Ramos (cell line): ENCODE measurements around the gene SEC14L2.
"Not testable (repeated sequence)": the region's sequence is repeated elsewhere in the genome, so short reads cannot be mapped to it uniquely, and the experiment has no call there.

Source experiments
- in situ Hi-C: fragments of 300-500 bp; cut with MboI; formaldehyde crosslinking; loops from one replicate; pipeline ENCODE4 v1.14.3; 2022; ENCODE audit warnings: low sequenced_read_pairs; ENCODE audit not compliant: unreplicated experiment

SEC14L2 gene

DNA sequence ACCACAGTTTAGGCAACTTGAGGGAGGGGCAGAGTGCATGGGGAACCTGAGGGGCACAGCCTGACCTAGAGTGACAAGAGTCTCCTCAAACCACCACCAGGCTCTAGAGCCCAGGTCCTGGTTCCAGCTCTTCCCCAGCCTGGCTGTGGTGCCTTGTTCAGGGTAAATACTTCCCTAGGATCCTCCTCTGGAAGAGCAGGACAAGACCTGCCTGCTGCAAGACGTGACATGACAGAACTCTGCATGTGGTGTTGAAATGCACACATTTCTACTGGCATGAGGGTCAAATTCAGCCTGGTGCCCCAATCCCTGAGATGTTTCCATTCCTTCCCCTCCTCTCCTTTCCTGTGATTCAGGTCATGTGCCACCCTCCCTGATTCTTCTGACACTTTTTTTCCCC, 3.3 kb downstream of the SEC14L2 start:
- in situ Hi-C loops = no loop called here

DNA sequence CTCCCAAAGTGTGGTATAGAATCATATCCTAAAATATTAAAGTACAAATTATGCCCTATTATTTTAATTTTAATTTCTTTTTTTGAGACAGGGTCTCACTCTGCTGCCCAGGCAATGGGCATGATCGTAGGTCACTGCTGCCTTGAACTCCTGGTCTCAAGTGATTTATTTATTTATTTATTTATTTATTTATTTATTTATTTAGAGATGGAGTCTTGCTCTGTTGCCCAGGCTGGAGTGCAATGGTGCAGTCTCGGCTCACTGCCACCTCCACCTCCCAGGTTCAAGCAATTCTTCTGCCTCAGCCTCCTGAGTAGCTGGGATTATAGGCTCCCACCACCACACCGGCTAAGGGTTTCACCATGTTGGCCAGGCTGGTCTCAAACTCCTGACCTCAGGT, 4.2 kb downstream of the SEC14L2 start:
- in situ Hi-C loops = not testable (repeated sequence)

DNA sequence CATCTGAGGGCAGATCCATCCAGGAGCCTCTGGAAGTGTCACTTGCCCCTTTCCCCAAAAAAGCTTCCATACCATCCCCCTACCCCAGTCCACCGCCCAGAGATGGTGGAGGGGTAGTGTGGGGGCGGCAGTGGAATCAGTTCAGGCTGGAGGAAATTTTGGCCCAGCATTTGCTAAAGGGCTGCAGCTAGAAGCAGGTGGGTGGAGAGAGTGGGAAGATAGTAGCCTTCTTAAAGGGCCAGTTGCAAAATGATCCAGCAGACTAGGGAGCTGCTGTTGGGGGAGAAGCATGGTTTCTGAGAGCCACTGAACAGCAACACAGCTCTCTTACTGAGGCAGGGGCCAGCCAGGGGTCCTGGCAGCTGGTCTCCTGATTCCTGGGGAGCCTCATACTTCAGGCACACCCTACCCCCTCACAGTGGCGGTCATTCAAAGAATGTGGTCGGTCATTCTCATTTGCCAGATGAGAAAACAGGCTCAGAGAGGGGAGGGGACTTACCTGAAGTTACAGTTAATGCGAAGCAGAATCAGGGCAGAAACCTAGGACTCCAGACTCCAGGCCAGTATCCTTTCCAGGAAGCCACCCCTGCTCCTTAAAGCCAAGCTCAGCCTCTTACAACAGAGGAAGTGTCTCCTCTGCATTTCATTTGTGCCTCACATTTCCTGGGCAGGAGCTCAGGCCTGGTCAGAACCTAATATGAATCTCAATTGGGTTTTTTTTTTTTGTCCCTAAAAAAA, 5.4 kb downstream of the SEC14L2 start:
- in situ Hi-C loops = no loop called here

DNA sequence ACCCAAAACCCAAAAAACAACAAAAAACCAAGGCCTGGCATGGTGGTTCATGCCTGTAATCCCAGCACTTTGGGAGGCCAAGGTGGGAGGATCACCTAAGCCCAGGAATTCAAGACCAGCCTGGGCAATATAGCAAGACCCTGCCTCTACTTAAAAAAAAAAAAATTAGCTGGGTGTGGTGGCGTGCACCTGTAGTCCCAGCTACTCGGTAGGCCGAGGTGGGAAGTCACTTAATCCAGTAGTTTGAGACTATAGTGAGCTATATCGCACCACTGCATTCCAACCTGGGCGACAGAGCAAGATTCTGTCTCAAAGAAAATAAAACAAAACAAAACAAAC, 5.9 kb downstream of the SEC14L2 start:
- in situ Hi-C loops = not testable (repeated sequence)

DNA sequence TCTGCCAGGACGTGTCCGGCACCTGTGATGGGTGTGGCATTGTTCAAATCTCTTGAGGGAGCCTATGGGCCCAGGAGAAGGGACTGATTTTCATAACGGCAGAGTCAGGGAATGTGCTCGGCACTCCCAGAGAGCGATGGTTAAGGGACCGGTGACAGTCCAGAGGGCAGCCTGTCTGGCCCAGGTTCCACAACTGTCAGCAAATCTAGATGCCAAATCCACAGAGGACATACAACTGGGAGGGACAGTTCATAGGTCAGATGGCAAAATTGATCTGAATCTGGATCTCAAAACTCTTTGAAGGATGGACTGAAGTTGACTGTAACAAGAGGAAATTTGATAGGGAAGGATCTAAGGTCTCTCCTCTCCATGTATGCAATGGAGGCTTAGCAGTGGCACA, 7.5 kb downstream of the SEC14L2 start:
- in situ Hi-C loops = no loop called here

DNA sequence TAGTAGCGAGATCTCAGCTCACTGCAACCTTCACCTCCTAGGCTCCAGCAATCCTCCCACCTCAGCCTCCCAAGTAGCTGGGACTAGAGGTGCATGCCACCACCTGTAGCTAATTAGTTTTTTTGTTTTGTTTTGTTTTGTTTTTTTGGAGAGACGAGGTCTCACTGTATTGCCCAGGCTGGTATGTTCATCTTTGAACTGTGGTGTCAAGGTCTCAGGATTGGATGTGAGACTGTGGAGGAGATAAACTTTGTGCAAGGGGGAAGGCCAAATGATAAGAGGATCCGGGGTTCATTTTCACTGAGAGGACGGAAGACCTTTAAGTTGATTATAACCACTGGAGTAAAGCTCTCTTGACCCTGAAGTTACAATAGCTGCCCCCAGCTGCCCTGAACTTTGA, 8.9 kb downstream of the SEC14L2 start:
- in situ Hi-C loops = no loop called here

DNA sequence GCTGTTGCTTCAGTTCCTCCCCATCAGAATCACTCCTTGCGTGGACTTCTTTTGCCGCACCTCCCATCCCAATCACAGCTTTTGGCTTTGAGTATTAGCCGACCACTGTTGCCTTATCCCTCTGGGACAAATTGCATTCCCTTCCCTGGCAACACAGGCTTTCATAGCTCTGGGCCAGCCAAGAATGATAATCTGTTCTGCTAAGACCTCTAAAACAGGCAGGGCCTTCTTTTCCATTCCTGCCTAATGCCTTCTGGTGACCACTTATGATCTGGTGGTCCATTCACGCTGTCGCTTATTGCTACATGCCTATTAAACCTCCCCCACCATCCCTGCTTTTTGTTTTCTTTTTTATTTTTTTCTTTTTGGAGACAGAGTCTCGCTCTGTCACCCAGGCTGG, 9.6 kb downstream of the SEC14L2 start:
- in situ Hi-C loops = no loop called here

DNA sequence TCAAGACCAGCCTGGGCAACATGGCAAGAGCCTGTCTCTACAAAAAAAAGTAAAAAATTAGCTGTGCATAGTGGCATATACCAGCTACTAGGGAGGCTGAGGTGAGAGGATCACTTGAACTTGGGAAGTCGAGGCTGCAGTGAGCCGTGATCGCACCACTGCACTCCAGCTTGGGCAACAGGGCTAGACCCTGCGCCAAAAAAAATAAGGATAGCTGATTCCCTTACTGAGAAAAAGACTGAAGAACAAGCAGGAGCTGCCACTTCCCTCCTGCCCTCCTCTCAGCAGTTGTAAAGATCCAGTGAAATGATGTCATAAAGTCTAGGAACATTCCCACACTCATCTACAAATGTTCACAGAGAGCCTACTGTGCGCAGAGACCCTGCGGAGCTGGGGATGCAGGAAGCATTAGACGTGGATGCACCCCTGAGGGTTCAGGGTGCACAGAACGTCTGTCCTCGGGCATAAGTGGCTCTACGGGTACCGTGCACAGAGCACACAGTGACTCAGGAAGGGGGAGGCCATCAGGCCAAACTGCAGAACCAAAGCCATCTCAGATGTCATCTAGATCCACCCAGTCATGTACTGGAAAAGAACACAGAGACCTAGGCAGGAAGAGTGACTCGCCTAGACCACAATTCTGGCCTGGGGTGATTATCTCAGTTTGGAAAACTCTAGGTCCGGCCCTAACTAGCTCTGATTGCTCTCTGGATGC, 11.7 kb downstream of the SEC14L2 start:
- in situ Hi-C loops = no loop called here

DNA sequence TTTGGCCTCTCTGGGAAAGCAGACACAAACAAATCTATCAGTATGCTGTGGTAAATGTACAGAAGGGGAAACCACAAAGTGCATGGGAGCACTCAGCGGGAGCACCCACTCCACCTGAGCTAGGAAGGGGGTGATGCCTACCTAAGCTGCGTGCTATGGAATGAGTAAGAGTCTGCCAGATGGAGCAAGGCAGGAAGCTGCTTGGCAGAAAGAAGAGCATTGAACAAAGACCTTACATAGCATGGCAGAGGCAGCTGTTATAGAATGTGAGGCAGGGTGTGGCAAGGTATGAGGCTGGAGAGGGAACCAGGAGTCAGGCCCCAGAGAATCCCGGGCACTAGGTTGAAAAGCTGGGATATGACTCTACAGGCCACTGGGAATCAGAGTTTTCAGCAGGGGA, 15.0 kb downstream of the SEC14L2 start:
- in situ Hi-C loops = no loop called here

DNA sequence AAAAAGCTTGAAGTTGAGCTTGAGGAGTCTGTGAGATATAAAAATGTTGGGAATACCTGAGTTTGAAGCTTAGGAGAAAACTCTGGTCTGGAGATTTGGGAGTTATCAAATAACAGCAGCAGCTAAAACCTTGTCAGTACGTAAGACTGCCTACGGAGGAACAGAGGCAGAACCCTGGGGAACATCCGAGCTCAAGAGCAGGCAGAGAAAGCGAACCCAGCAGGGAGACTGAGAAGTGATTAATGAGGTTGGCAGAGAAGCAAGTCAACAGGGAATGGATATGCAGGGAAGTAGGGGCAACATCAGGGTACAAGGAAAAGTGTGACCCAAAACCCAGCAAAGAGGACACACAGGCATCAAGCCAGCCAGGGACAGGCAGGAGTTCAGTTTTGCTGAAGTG, 16.2 kb downstream of the SEC14L2 start:
- in situ Hi-C loops = no loop called here

DNA sequence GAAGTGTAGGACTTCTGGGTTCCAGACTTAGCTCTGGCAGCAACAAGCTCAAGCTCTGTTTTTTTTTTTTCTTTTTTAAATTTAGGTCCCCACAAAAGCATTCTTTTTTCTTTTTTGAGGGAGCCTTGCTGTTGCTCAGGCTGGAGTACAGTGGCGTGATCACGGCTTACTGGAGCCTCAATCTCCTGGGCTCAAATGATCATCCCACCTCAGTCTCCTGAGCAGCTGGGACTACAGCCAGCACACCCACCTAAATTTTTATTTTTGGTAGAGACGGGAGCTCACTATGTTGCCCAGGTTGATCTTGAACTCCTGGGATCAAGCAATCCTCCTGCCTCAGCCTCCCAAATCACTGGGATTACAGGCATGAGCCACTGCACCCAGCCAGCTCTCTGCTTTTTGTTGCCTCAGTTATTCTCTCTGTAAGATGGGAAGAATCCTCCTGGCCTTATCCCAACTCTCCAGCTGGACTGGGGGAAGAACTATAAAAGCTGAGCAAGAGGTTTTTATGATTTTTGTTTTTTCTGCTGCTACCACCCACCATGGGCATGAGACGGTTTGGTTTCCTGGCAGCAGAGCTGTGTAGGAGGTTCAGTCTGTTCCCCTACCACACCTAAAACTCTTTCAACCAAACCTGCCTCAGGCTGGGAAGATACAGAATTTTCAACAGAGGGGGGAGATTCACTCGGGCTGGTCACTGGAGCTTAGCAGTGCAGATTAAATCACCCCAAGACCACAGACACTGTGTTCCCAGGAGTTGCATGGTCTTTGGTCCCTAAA, 17.1 kb downstream of the SEC14L2 start:
- in situ Hi-C loops = no loop called here

DNA sequence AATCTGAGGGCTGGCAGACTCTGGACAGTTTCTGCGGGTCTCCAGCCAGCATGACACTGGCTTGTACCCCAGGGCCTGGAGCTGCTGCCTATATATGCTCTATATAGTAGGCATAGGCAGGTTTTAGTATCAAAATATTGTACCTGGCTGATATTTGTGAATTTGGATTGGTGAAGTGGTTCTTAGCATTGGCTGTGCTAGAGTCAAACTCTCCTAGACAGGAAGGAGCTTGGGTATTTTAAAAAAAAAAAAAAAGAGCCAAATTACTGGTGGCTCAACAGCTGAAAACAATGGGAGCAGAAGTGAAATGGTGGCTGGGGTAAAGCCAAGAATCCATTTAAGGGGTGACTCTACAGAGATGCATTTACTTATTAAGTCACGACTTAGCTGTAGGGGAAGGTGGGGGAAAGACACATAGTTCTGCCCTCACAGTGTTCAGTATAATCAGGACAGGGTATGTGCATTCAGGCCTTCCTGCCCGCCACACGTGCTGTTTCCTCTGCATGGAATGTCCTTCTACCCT, 17.8 kb downstream of the SEC14L2 start:
- in situ Hi-C loops = no loop called here

DNA sequence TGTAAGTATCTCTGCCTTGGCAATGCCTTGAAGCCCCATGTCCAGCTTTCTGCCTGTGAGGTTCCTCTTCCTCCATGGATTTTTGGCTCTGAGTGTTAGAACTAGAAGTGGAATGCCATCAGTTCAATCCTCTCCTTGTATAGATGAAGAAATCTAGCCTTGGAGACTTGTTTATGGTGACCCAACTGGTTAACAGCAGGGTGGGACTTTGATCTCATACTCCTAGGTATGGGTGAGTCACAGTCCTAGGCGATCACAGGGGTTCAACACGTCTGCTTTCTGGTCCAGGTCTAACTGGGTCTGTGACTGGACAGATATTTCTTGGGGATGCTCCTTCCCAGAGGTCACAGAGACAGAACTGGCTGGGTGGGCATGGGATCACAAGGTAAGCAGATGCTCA, 19.6 kb downstream of the SEC14L2 start:
- in situ Hi-C loops = no loop called here

DNA sequence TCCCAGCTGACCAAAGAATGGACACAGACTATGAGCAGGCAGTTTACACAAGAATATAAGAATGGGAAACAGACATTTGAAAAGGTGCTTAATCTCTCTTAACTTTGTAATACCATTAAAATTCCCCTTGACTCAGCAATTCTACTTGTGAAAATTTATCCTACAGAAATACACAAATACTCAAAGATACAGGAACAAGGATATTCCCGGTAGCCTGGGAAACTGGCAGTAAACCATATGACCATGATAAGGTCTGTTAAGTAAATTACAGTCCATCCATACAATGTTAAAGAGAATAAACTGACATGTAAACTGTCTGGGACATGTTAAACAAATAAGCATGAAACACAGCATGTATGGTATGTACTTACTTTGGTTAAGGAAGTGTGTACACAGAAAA, 20.0 kb downstream of the SEC14L2 start:
- in situ Hi-C loops = no loop called here

DNA sequence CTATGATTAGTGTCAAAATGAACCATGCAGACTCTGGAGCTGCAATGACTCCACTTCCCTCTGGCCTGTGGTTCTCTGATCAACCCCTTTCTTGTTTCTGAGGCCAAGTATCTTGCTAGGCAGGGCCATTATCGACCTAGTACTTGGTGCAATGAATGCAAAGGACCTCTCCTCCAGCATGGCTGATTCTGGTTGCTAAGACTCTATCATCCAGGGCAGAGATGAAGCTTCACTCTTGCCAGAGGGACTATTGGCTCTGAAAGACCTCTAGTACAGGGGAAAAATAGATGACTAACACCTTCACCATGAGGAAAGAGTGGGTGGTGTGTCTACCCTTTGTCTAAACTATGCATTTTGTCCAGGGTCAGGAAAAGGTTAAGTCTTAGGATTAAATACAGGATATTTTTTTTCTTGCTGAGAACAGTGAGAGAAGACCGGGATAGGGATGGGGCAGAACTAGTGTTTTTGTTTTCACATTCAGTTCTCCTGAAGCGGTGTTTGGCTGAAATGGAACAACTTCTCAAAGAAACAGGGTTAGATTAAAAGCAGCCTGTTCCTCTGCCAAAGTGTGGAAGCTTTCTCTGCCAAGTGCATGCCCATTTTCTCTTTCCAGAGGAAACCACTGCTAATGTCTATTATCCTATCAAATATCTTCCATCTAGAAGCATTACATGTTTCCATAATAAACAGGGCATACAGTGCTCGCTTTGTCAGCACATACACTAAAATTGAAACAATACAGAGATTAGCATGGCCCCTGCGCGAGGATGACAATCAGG, 23.7 kb downstream of the SEC14L2 start:
- in situ Hi-C loops = no loop called here

DNA sequence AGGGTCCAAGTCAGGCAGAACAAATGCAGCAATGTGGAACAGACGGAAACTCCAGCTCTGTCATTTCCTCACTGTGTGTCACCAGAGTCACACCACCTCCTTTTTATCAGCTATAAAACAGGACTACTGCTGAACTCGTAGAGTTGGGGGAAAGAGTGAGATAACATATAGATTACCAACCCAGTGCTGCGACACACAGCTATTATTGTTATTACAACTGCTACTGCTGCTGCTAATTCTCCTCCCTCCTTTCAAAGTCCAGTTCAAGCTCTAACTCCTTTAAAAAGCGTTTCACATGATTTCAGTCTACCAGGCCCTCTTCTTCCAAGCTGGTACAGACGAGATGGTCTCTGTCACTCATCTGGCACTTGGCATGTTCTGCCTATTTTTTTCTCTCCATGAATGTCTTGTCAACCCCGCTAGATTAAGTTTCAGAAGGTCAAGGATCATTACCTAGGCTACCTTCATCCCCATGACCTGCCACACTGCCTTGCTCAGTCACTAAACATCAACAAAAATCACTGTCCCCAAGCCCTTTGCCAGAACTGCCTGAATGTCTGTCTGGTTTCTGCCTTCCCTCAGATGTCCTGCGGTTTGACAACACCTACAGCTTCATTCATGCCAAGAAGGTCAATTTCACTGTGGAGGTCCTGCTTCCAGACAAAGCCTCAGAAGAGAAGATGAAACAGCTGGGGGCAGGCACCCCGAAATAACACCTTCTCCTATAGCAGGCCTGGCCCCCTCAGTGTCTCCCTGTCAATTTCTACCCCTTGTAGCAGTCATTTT, 25.1 kb downstream of the SEC14L2 start:
- in situ Hi-C loops = no loop called here

DNA sequence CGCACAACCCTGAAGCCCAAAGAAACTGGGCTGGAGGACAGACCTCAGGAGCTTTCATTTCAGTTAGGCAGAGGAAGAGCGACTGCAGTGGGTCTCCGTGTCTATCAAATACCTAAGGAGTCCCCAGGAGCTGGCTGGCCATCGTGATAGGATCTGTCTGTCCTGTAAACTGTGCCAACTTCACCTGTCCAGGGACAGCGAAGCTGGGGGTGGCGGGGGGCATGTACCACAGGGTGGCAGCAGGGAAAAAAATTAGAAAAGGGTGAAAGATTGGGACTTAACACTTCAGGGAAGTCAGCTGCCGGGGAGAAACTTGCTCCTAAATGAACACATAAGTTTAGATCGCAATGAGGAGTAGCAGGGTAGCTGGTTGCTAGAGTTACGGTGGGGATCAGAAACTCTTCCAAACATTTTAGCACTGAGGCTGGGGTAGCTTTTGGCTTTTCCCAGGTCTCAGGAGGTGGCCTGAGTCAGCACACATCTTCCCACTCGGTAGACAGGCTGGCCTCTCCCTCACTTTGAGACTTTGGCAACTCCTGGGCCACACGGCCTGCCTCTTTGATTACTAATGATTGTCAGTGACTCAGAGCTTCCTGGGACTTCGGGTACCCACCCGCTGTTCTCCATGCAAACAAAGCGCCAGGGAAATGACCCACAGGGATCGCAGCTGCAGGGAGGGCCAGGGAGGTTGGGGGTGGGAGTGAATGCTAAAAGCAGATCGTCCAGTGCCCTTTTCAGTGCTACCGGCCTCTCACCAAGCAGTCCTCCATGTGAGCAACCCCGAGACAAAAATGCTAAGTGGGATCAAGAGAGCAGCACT, 25.9 kb downstream of the SEC14L2 start:
- in situ Hi-C loops = no loop called here

DNA sequence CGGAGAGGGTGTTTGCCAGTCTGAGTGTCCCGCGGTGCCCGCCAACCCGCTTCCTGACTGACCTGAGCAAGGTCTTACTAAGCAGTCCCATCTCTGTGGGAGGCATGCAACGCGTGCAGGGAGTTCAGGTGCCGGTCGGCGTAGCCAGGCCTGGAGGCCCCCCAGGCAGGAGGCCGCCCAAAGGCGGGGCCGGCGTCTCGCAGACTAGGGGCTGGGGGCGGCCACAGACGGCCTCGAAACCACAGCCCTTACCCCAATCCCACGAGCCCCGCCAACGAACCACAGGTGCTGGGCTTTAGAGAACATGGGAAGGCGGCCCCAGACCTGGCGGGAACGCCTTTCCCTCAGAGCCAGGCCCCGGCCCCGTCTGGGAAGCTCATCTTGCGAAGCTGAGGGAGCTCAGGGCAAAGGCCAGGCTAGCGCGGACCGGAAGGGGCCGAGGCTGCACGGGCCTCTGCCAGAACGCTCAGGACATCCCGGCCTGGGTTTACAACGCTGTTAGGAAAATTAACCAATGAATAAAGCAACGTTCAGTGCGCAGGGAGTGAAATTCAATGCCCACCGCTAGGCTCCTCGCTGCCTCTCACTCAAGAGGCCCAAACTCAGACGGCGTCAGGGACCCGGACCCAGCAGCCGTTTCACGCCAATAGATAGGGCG, 26.6 kb downstream of the SEC14L2 start:
- in situ Hi-C loops = no loop called here
